ENCODE measurements around the gene SGPP2. TPM values are rescaled to one million over a fixed set of nuclear protein-coding genes. Genes with fewer than 3 reads are reported as not detected.

The SGPP2 gene
- total RNA-seq, 6 donors from 2014 or later, result 5.2 to 85.9 (median 21.8) TPM

GRCh38 chr2:222547083-222547482, 122.7 kb downstream of the SGPP2 start:
- H3K27ac ChIP-seq, result no peak overlapping the region
- no peak overlapping the region for H3K4me3 ChIP-seq
- H3K9me3 ChIP-seq, result no peaks in the 10 kb centered on the region
- WGBS, 2 donors, result 80 to 85% methylated on average over 5 of the region's 5 CpGs
- ATAC-seq (ENCODE audit: low FRiP score in 2 of 2) (no peak), DNase-seq (no peak)
- H3K27me3 ChIP-seq, result no peaks in the 10 kb centered on the region
- H3K4me1 ChIP-seq, result peaks cover 0 to 3% (median 0%) of the 10 kb centered on the region in 4 donors
- TF ChIP-seq EP300 (IDR thresholded peaks at IDR 0.05), result no peak
- no peak for TF ChIP-seq CTCF (IDR thresholded peaks at IDR 0.05)
- TF ChIP-seq POLR2AphosphoS5 (IDR thresholded peaks at IDR 0.05), result no peak
- TF ChIP-seq POLR2A (IDR thresholded peaks at IDR 0.05), result no peak
- H3K36me3 ChIP-seq, result no peaks in the 10 kb centered on the region

GRCh38 chr2:222548992-222549391, 124.6 kb downstream of the SGPP2 start:
- Histone ChIP-seq H3K9me3 (no peaks in the 10 kb centered on the region), H3K36me3 (no peaks in the 10 kb centered on the region), H3K4me3 (no peak overlapping the region), H3K4me1 (peaks cover 0 to 3% (median 0%) of the 10 kb centered on the region in 4 donors), H3K27me3 (no peaks in the 10 kb centered on the region), H3K27ac (no peak overlapping the region)
- ATAC-seq (ENCODE audit: low FRiP score in 2 of 2) (no peak), DNase-seq (no peak)
- WGBS, 2 donors, result 72 to 75% methylated on average over 3 of the region's 3 CpGs
- no peak for TF ChIP-seq POLR2AphosphoS5 (IDR thresholded peaks at IDR 0.05)
- TF ChIP-seq POLR2A (IDR thresholded peaks at IDR 0.05), result no peak
- TF ChIP-seq EP300 (IDR thresholded peaks at IDR 0.05), result no peak
- TF ChIP-seq CTCF (IDR thresholded peaks at IDR 0.05), result no peak

- H3K4me3 ChIP-seq, result no peak overlapping the region
- no peak for DNase-seq
Measured at GRCh38 chr2:222554517-222554916, 130.2 kb downstream of the SGPP2 start.

GRCh38 chr2:222561151-222561550, 136.8 kb downstream of the SGPP2 start:
- no peak overlapping the region for H3K4me3 ChIP-seq
- TF ChIP-seq EP300 (IDR thresholded peaks at IDR 0.05), result no peak
- TF ChIP-seq POLR2A (IDR thresholded peaks at IDR 0.05), result no peak
- TF ChIP-seq CTCF (IDR thresholded peaks at IDR 0.05), result no peak
- TF ChIP-seq POLR2AphosphoS5 (IDR thresholded peaks at IDR 0.05), result no peak
- WGBS, 2 donors, result 93% methylated on average over 4 of the region's 4 CpGs
- no peaks in the 10 kb centered on the region for H3K27me3 ChIP-seq
- no peak for ATAC-seq (ENCODE audit: low FRiP score in 2 of 2)
- H3K36me3 ChIP-seq, result no peaks in the 10 kb centered on the region
- DNase-seq, result no peak
- no peaks in the 10 kb centered on the region for H3K9me3 ChIP-seq
- H3K4me1 ChIP-seq, result no peaks in the 10 kb centered on the region
- H3K27ac ChIP-seq, result no peak overlapping the region

More at GRCh38 chr2:222554517-222554916, 130.2 kb downstream of the SGPP2 start:
- Histone ChIP-seq H3K27me3 (no peaks in the 10 kb centered on the region), H3K4me1 (no peaks in the 10 kb centered on the region), H3K9me3 (no peaks in the 10 kb centered on the region), H3K36me3 (no peaks in the 10 kb centered on the region), H3K27ac (no peak overlapping the region)
- 66 to 71% methylated on average over 7 of the region's 7 CpGs for WGBS, 2 donors
- ATAC-seq (ENCODE audit: low FRiP score in 2 of 2), result no peak
- TF ChIP-seq POLR2AphosphoS5 (IDR thresholded peaks at IDR 0.05), result no peak
- TF ChIP-seq EP300 (IDR thresholded peaks at IDR 0.05), result no peak
- TF ChIP-seq CTCF (IDR thresholded peaks at IDR 0.05), result no peak
- TF ChIP-seq POLR2A (IDR thresholded peaks at IDR 0.05), result no peak
